Progenitor cell of endocrine pancreas (in vitro differentiated cells): ENCODE data around the gene MRPS22. TPM values are rescaled to one million over a fixed set of nuclear protein-coding genes. Genes with fewer than 3 reads are reported as not detected.

ENCODE experiments used
- DNase-seq: peaks from one replicate; pipeline ENCODE4 v3.0.0; 2021; ENCODE audit warnings: low spot score; ENCODE audit not compliant: unreplicated experiment
- H3K27ac Mint-ChIP-seq: 2 replicates; pipeline ENCODE4 v1.8.0; 2021; ENCODE audit warnings: mild to moderate bottlenecking, moderate library complexity, mixed read lengths
- H3K27me3 Mint-ChIP-seq: 2 replicates; pipeline ENCODE4 v1.8.0; 2021; ENCODE audit warnings: mixed read lengths
- H3K36me3 Mint-ChIP-seq: 2 replicates; pipeline ENCODE4 v1.8.0; 2022; ENCODE audit warnings: mixed read lengths; ENCODE audit not compliant: insufficient read depth
- H3K4me1 Mint-ChIP-seq: 2 replicates; pipeline ENCODE4 v1.8.0; 2021; ENCODE audit warnings: low read depth, mixed read lengths
- H3K4me3 Mint-ChIP-seq: 2 replicates; pipeline ENCODE4 v1.8.0; 2021; ENCODE audit warnings: low read depth, mild to moderate bottlenecking, moderate library complexity, mixed read lengths
- H3K9me3 Mint-ChIP-seq: 2 replicates; pipeline ENCODE4 v1.8.0; 2021; ENCODE audit warnings: low read depth, mixed read lengths
- CTCF ChIP-seq: fragments of 200-600 bp; sonication (generic); IDR thresholded peaks from one replicate; pipeline ENCODE4 v1.5.0; 2021; ENCODE audit warnings: antibody characterized with exemption, mild to moderate bottlenecking; ENCODE audit not compliant: unreplicated experiment
- total RNA-seq: library from RNA; stranded (reverse); gene quantifications from 2 replicates; pipeline ENCODE4 v1.2.1, GENCODE V29; 2021

The MRPS22 gene
- total RNA-seq, 1 donor from 2014 or later: 39.5 TPM

- H3K27ac Mint-ChIP-seq: no peak overlapping the region
Measured at GRCh38 chr3:139311557-139311956, 32.3 kb upstream of the MRPS22 start.

GRCh38 chr3:139312416-139312815 is 31.4 kb upstream of the MRPS22 start:
- TF ChIP-seq CTCF: no peak
- DNase-seq: no peak
- H3K36me3 Mint-ChIP-seq: no peaks in the 10 kb centered on the region
- no peaks in the 10 kb centered on the region for H3K4me1 Mint-ChIP-seq
- H3K27ac Mint-ChIP-seq: no peak overlapping the region
- no peaks in the 10 kb centered on the region for H3K9me3 Mint-ChIP-seq
- H3K27me3 Mint-ChIP-seq: peaks cover 50% of the 10 kb centered on the region
- H3K4me3 Mint-ChIP-seq: no peak overlapping the region

More at GRCh38 chr3:139311557-139311956, 32.3 kb upstream of the MRPS22 start:
- no peak for DNase-seq
- Mint-ChIP-seq H3K4me1 (no peaks in the 10 kb centered on the region), H3K27me3 (peaks cover 44% of the 10 kb centered on the region), H3K36me3 (no peaks in the 10 kb centered on the region), H3K4me3 (no peak overlapping the region), H3K9me3 (no peaks in the 10 kb centered on the region)
- no peak for TF ChIP-seq CTCF

- Mint-ChIP-seq H3K36me3 (no peaks in the 10 kb centered on the region), H3K9me3 (no peaks in the 10 kb centered on the region), H3K27me3 (peaks cover 51% of the 10 kb centered on the region), H3K4me1 (no peaks in the 10 kb centered on the region), H3K4me3 (no peak overlapping the region), H3K27ac (no peak overlapping the region)
- no peak for DNase-seq
- no peak for TF ChIP-seq CTCF
Measured at GRCh38 chr3:139312959-139313358, 30.9 kb upstream of the MRPS22 start.

GRCh38 chr3:139313921-139314320 is 29.9 kb upstream of the MRPS22 start:
- no peaks in the 10 kb centered on the region for H3K36me3 Mint-ChIP-seq
- no peak overlapping the region for H3K27ac Mint-ChIP-seq
- no peaks in the 10 kb centered on the region for H3K4me1 Mint-ChIP-seq
- no peaks in the 10 kb centered on the region for H3K9me3 Mint-ChIP-seq
- peaks cover 60% of the 10 kb centered on the region for H3K27me3 Mint-ChIP-seq
- no peak for DNase-seq
- H3K4me3 Mint-ChIP-seq: no peak overlapping the region
- TF ChIP-seq CTCF: no peak

GRCh38 chr3:139317215-139317614 is 26.6 kb upstream of the MRPS22 start:
- no peak overlapping the region for H3K27ac Mint-ChIP-seq
- H3K4me3 Mint-ChIP-seq: no peak overlapping the region
- no peaks in the 10 kb centered on the region for H3K36me3 Mint-ChIP-seq
- H3K27me3 Mint-ChIP-seq: peaks cover 77% of the 10 kb centered on the region
- no peaks in the 10 kb centered on the region for H3K9me3 Mint-ChIP-seq
- peaks cover 9% of the 10 kb centered on the region for H3K4me1 Mint-ChIP-seq
- no peak for DNase-seq
- TF ChIP-seq CTCF: no peak
